HS-5 (cell line): ENCODE measurements around the gene ASCC1.

ENCODE experiments used
- DNase-seq: peaks from one replicate; pipeline ENCODE4 v3.0.0-alpha.2; 2012; ENCODE audit warnings: low read depth

ASCC1 gene

GRCh38 chr10:72097448-72098300 lies 118.4 kb downstream of the ASCC1 start:
- DNase-seq = peak; percentile 92

GRCh38 chr10:72096115-72097000 lies 119.7 kb downstream of the ASCC1 start:
- DNase-seq = no peak

- DNase-seq = no peak
Observed at GRCh38 chr10:72095195-72095594, 120.9 kb downstream of the ASCC1 start.

GRCh38 chr10:72094574-72094973 lies 121.5 kb downstream of the ASCC1 start:
- DNase-seq = no peak

GRCh38 chr10:72093450-72093849 lies 122.6 kb downstream of the ASCC1 start:
- DNase-seq = no peak

- DNase-seq = no peak
Observed at GRCh38 chr10:72092987-72093386, 123.1 kb downstream of the ASCC1 start.

- DNase-seq = no peak
Observed at GRCh38 chr10:72092171-72092924, 123.7 kb downstream of the ASCC1 start.

GRCh38 chr10:72090326-72090725 lies 125.8 kb downstream of the ASCC1 start:
- no peak for DNase-seq

GRCh38 chr10:72089618-72090017 lies 126.5 kb downstream of the ASCC1 start:
- no peak for DNase-seq

- DNase-seq = no peak
Observed at GRCh38 chr10:72088889-72089575, 127.0 kb downstream of the ASCC1 start.

- DNase-seq = no peak
Observed at GRCh38 chr10:72087969-72088888, 127.8 kb downstream of the ASCC1 start, which contains the start of gene SPOCK2. SPOCK2 (minus strand) TSS chr10:72088551; CDS start chr10:72088328, 223 bp downstream.

- DNase-seq = no peak
Observed at GRCh38 chr10:72087392-72087968, 128.6 kb downstream of the ASCC1 start.

GRCh38 chr10:72086466-72087391 lies 129.3 kb downstream of the ASCC1 start:
- no peak for DNase-seq

GRCh38 chr10:72085864-72086465 lies 130.1 kb downstream of the ASCC1 start:
- DNase-seq = no peak

- DNase-seq = no peak
Observed at GRCh38 chr10:72085166-72085565, 130.9 kb downstream of the ASCC1 start.

GRCh38 chr10:72083790-72084459 lies 132.2 kb downstream of the ASCC1 start:
- no peak for DNase-seq

GRCh38 chr10:72082856-72083789 lies 133.0 kb downstream of the ASCC1 start:
- DNase-seq = no peak
